Skeletal muscle tissue (tissue), 4 donors: ENCODE results near the gene CFAP119. TPM values are rescaled to one million over a fixed set of nuclear protein-coding genes. Genes with fewer than 3 reads are reported as not detected.
A peak's percentile ranks its signal among the peaks of the same experiment; 100 is the strongest.

Experiments used
- H3K27ac ChIP-seq: one replicate; pipeline ENCODE4 v1.7.0; 2013; ENCODE audit warnings: mild to moderate bottlenecking, low read depth, low read length, inconsistent platforms
- H3K27me3 ChIP-seq, 3 donors: one replicate each; pipeline ENCODE4 v1.7.0; 2013; ENCODE audit warnings: low read length in 3 of 3; ENCODE audit not compliant: control insufficient read depth in 3 of 3, insufficient read depth in 3 of 3
- H3K36me3 ChIP-seq, 3 donors: one replicate each; pipeline ENCODE4 v1.7.0; 2013; ENCODE audit warnings: low read length in 3 of 3; ENCODE audit not compliant: control insufficient read depth in 3 of 3, insufficient read depth in 3 of 3
- H3K4me1 ChIP-seq, 3 donors: one replicate each; pipeline ENCODE4 v1.7.0; 2013; ENCODE audit warnings: low read length in 3 of 3, mild to moderate bottlenecking in 3 of 3; ENCODE audit not compliant: control insufficient read depth in 3 of 3, insufficient read depth in 3 of 3
- H3K4me3 ChIP-seq, 3 donors: one replicate each; pipeline ENCODE4 v1.7.0; 2013; ENCODE audit warnings: low read length in 3 of 3
- H3K9ac ChIP-seq, 3 donors: one replicate each; pipeline ENCODE4 v1.7.0; 2013; ENCODE audit warnings: low read length in 3 of 3, mild to moderate bottlenecking in 3 of 3, moderate library complexity in 2 of 3, low read depth in 1 of 3
- H3K9me3 ChIP-seq, 3 donors: one replicate each; pipeline ENCODE4 v1.7.0; 2013; ENCODE audit warnings: low read length in 3 of 3; ENCODE audit not compliant: control insufficient read depth in 3 of 3
- total RNA-seq: library from RNA; depleted of rRNA; stranded (reverse); fragments of >200 nt; gene quantifications from one replicate; pipeline ENCODE4 v1.2.3, GENCODE V29; 2014
- donor health status: Osteomylitis.

The CFAP119 gene
- total RNA-seq, 1 donor from 2014 or later: 1.6 TPM

- H3K36me3 ChIP-seq: peaks cover 32 to 48% (median 39%) of the 10 kb centered on the region in 3 donors
- H3K9ac ChIP-seq: no peak overlapping the region
- H3K9me3 ChIP-seq: no peaks in the 10 kb centered on the region
- H3K27ac ChIP-seq: no peak overlapping the region
- peaks cover 0 to 2% (median 0%) of the 10 kb centered on the region in 3 donors for H3K4me1 ChIP-seq
- no peaks in the 10 kb centered on the region for H3K27me3 ChIP-seq
- H3K4me3 ChIP-seq: no peak overlapping the region
Observed at GRCh38 chr16:30753596-30753995, 8.3 kb downstream of the CFAP119 start.

DNA sequence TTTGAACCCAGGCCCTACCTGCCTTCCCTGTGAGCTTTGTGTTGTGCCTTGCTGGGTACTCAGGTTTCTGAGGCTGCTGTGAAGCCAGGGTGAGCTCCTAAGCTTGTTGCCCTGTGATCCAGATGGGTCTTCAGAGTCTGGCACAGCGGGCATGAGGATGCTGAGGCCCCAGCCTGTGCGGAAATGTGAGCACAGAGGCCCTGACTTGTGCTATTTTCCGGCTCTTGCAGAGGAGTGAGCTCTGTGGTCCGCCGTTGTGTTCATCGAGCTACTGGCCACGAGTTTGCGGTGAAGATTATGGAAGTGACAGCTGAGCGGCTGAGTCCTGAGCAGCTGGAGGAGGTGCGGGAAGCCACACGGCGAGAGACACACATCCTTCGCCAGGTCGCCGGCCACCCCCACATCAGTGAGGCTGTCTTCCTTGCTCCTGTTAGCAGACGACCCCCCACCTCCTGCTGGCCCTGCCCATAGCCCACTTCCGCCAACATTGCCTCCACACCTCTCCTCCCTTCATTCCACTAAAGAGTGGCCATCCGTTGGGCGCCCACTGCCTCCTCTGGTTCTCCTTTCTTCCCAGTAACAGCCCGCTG is 10.9 kb downstream of the CFAP119 start:
- Histone ChIP-seq H3K9ac (no peak overlapping the region), H3K36me3 (peaks cover 14 to 38% (median 30%) of the 10 kb centered on the region in 3 donors), H3K27me3 (no peaks in the 10 kb centered on the region), H3K27ac (no peak overlapping the region), H3K4me1 (peaks cover 6 to 7% (median 7%) of the 10 kb centered on the region in 3 donors), H3K4me3 (no peak overlapping the region), H3K9me3 (no peaks in the 10 kb centered on the region)

DNA sequence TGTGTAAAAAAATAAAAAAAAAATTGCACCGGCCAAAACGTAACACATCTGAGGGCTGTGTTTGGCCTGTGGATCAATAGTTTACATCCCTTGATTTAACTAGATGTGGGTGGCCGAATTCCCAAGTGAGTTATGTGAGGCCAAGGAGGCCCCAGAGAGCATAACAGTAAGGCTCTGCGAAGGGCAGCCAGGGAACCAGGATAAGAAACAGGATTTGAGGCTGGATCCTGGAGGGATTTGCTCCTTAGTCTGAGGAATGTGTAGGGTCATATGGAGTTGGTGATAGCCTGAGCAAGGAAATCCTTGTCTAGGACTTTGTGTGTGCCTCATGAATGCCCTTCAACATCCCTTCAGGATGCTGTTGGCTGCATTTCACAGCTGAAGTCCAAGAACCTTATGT is 11.7 kb downstream of the CFAP119 start:
- H3K9ac ChIP-seq: no peak overlapping the region
- peaks cover 12 to 33% (median 30%) of the 10 kb centered on the region in 3 donors for H3K36me3 ChIP-seq
- H3K27ac ChIP-seq: no peak overlapping the region
- no peaks in the 10 kb centered on the region for H3K9me3 ChIP-seq
- no peaks in the 10 kb centered on the region for H3K27me3 ChIP-seq
- peaks cover 6 to 7% (median 7%) of the 10 kb centered on the region in 3 donors for H3K4me1 ChIP-seq
- no peak overlapping the region for H3K4me3 ChIP-seq

DNA sequence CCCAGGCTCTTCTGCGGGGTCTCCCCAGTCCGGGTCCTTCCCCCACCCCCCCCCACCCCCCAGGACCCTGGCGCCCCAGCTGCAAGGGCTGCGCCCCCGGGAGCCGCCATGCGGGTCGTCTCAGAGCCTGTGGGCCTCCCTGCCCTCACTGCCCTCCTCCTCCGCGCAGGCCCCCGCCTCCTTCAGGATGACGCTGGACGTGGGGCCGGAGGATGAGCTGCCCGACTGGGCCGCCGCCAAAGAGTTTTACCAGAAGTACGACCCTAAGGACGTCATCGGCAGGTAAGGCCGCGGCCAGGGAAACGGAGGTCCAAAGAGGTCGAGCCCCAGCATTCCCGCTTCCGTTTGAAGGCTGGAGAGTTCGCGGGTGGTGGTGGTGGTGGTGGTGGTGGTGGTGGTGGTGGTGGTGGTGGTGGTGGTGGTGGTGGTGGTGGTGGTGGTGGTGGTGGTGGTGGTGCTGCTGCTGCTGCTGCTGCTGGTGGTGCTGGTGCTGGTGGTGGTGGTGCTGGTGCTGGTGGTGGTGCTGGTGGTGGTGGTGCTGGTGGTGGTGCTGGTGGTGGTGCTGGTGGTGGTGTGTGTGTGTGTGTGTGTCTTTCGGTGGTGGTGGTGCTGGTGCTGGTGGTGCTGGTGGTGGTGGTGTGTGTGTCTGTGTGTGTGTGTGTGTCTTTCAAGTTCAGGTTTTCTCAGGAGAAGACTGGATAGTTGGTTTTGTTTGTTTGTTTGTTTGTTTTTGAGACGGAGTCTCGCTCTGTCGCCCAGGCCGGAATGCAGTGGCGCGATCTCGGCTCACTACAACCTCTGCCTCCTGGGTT is 13.0 kb downstream of the CFAP119 start:
- Histone ChIP-seq H3K4me3 (peak overlapping the region; percentile 75 to 86 (median 83)), H3K4me1 (peaks cover 6 to 7% (median 7%) of the 10 kb centered on the region in 3 donors), H3K9me3 (no peaks in the 10 kb centered on the region), H3K36me3 (peaks cover 6 to 26% (median 25%) of the 10 kb centered on the region in 3 donors), H3K9ac (peak overlapping the region; percentile 62 to 77 (median 65)), H3K27me3 (no peaks in the 10 kb centered on the region), H3K27ac (no peak overlapping the region)

DNA sequence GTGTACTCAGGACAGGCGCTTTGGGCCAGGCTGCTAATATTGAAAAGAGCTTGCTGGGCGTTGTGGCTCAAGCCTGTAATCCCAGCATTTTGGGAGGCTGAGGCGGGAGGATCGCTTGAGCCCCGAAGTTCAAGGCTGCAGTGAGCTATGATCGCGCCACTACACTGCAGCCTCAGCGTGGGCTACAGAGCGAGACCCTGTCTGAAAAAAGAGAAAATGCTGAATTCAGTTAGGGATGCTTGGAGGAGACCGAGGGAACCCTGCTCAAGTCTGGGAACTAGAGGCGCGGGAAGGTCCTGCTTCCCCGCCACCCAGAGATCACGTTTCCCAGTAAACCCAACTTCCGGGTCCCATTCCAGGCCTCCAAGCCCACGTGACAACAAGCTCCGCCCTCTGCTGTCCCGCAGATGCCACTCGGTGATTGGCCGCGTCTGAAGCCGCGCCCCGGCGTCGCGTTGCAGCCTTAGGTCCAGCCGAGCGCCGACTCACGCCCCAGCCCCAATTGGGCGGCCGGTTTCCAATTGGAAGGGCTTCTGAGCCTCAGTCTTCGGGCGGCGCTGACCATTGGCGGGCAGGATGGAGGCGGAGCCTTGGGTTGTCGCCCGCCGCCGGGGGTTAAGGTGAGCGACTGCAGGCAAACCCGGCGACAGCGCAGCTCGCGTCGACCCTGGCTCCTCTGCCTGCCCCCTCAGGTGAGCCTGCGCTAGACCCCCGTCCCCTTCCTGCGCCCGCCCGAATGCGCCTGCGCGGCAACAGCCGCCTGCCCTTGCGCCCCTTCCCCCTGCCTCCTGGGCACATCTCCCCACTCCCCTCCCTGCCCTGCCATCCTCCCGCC is 13.8 kb downstream of the CFAP119 start, which contains the start of gene PHKG2:
Gene PHKG2, plus strand, starts transcription at position 627 of the 835 bp plus-strand sequence. CDS start 396 bp downstream, outside the sequence.
- Histone ChIP-seq H3K27me3 (no peaks in the 10 kb centered on the region), H3K36me3 (peaks cover 13 to 22% (median 17%) of the 10 kb centered on the region in 3 donors), H3K27ac (peak within 1 kb of the TSS; percentile 73), H3K4me1 (peaks cover 6 to 7% (median 7%) of the 10 kb centered on the region in 3 donors), H3K9me3 (no peaks in the 10 kb centered on the region), H3K4me3 (peak within 1 kb of the TSS; percentile 82 to 86 (median 85)), H3K9ac (peak within 1 kb of the TSS; percentile 62 to 78 (median 72))

DNA sequence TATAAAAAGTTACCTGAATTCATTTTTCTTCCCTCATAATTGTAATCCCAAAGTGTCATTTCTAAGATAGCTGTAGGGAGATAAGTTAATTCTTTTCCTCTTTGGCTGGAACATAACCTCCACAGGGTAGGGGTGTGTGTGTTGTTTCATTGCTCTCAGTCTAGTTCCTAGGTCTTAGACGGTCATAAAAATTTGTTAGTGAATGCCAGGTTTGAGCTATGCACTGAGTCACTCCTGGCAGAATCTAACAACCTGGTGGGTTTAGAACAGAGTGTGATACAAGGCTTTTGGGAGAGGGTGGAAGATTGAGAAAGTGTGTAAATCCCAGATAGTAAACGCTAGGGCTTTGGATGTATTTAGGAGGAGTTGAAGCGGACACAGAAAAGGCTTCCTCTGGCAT is 14.5 kb downstream of the CFAP119 start:
- H3K36me3 ChIP-seq: peaks cover 13 to 19% (median 13%) of the 10 kb centered on the region in 3 donors
- H3K4me1 ChIP-seq: peaks cover 6 to 7% (median 7%) of the 10 kb centered on the region in 3 donors
- H3K9me3 ChIP-seq: no peaks in the 10 kb centered on the region
- no peaks in the 10 kb centered on the region for H3K27me3 ChIP-seq
- peak overlapping the region in 2 of 3 donors; percentile 51 to 78 for H3K9ac ChIP-seq
- peak overlapping the region; percentile 82 to 86 (median 85) for H3K4me3 ChIP-seq
- peak overlapping the region; percentile 73 for H3K27ac ChIP-seq

GRCh38 chr16:30746638-30747175 is 15.2 kb downstream of the CFAP119 start:
- Histone ChIP-seq H3K9me3 (no peaks in the 10 kb centered on the region), H3K27ac (no peak overlapping the region), H3K4me1 (peaks cover 6 to 8% (median 7%) of the 10 kb centered on the region in 3 donors), H3K9ac (no peak overlapping the region), H3K36me3 (peaks cover 13 to 19% (median 18%) of the 10 kb centered on the region in 3 donors), H3K27me3 (no peaks in the 10 kb centered on the region), H3K4me3 (no peak overlapping the region)

DNA sequence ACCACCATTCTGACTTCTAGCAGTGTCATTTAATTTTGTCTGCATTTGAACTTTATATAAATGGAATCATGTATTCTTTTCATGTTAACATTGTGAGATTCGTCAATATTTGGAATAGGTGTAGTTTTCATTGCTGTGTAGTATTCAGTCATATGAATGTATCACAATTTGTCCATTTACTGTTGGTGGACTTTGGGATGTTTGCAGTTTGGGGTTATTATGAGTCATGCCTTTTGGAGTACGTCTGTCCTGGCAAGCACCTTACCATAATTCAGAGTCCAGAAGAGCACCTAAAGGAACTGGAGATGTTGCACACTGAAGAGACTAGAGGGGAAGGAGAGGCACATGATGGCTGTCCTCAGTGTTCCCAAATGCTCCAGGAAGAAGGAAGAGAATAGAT is 16.8 kb downstream of the CFAP119 start:
- peaks cover 6 to 15% (median 8%) of the 10 kb centered on the region in 3 donors for H3K36me3 ChIP-seq
- H3K9me3 ChIP-seq: no peaks in the 10 kb centered on the region
- peaks cover 13 to 22% (median 15%) of the 10 kb centered on the region in 3 donors for H3K4me1 ChIP-seq
- H3K27ac ChIP-seq: no peak overlapping the region
- no peak overlapping the region for H3K4me3 ChIP-seq
- H3K27me3 ChIP-seq: no peaks in the 10 kb centered on the region
- H3K9ac ChIP-seq: no peak overlapping the region

DNA sequence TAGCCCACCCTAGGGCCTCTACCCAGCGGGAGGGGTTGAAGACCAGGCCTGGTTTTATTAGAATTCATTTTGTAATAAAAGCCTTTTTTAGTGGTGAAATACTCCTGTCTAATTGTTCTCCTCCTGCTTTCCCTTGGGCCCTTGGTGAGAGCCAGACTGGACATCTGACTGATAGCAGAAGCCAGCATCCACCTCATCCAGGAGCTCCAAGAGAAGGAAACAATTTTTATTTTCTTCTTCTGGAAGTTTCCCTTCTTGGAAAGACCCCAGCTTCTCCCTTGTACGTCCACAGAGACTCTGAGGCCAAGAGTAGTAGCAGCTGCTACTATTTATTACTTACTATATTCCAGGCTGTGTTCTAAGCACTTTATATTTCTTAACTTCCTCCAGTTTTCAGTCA is 17.7 kb downstream of the CFAP119 start:
- Histone ChIP-seq H3K27me3 (no peaks in the 10 kb centered on the region), H3K9ac (no peak overlapping the region), H3K4me1 (peaks cover 13 to 22% (median 15%) of the 10 kb centered on the region in 3 donors), H3K4me3 (no peak overlapping the region), H3K9me3 (no peaks in the 10 kb centered on the region), H3K27ac (peak overlapping the region; percentile 61), H3K36me3 (peaks cover 8 to 20% (median 13%) of the 10 kb centered on the region in 3 donors)
